Measurements from ENCODE around the gene LAMB1.

DNA sequence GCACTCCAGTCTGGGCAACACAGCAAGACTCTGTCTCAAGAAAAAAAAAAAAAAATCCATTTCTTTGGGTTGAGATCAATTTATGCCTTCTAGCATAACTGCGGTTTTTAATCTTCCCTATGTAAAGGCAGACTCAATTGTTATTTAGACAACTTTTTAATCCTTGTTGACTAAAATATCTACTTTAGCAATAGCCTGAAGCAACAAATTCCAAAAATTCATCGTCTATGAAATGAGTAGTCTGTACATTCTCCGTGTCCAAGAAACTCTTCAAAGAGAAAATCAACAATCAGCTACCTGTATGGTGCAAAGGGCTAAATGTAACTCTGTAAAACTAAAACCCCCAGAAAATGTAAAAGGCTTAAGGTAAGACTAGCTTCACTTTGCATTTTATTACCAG, 22.8 kb downstream of the LAMB1 start:
- no peak for TF ChIP-seq EZH2 (IDR thresholded peaks at IDR 0.05; ENCODE audit: borderline replicate concordance, low read depth, low read length, poor library complexity, severe bottlenecking)
- TF ChIP-seq, protein P1, sequence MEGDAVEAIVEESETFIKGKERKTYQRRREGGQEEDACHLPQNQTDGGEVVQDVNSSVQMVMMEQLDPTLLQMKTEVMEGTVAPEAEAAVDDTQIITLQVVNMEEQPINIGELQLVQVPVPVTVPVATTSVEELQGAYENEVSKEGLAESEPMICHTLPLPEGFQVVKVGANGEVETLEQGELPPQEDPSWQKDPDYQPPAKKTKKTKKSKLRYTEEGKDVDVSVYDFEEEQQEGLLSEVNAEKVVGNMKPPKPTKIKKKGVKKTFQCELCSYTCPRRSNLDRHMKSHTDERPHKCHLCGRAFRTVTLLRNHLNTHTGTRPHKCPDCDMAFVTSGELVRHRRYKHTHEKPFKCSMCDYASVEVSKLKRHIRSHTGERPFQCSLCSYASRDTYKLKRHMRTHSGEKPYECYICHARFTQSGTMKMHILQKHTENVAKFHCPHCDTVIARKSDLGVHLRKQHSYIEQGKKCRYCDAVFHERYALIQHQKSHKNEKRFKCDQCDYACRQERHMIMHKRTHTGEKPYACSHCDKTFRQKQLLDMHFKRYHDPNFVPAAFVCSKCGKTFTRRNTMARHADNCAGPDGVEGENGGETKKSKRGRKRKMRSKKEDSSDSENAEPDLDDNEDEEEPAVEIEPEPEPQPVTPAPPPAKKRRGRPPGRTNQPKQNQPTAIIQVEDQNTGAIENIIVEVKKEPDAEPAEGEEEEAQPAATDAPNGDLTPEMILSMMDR (conservative IDR thresholded peaks at IDR 0.05; ENCODE audit: low read depth, low read length) = no peak
